ENCODE measurements around the gene SERPINE3. TPM values are rescaled to one million over a fixed set of nuclear protein-coding genes. Genes with fewer than 3 reads are reported as not detected.

Gene SERPINE3
- total RNA-seq, 1 experiment from 2014 or later: not detected

GRCh38 chr13:51333421-51333820 is 6.1 kb upstream of the SERPINE3 start:
- Histone ChIP-seq H3K4me1 (ENCODE audit: insufficient read depth, low read length, poor library complexity, severe bottlenecking) (no peaks in the 10 kb centered on the region), H3K27ac (ENCODE audit: low read depth, low read length, poor library complexity, severe bottlenecking) (no peak overlapping the region), H3K4me3 (ENCODE audit: low read depth, low read length, poor library complexity, severe bottlenecking) (no peak overlapping the region), H3K27me3 (replicated peaks; ENCODE audit: insufficient read depth, low read depth, low read length, poor library complexity) (no peaks in the 10 kb centered on the region), H3K9me3 (ENCODE audit: low read depth, low read length, poor library complexity, severe bottlenecking) (no peaks in the 10 kb centered on the region), H3K36me3 (ENCODE audit: insufficient read depth, low read length, poor library complexity, severe bottlenecking) (no peaks in the 10 kb centered on the region)
- ChIA-PET POLR2A (ENCODE audit: low non-redundant PET) (no interaction called here), CTCF (no interaction called here)
- no peak for DNase-seq (ENCODE audit: low spot score)
- no TSS peak for BruUV-seq (replicated peaks)
- TF ChIP-seq, protein P1, sequence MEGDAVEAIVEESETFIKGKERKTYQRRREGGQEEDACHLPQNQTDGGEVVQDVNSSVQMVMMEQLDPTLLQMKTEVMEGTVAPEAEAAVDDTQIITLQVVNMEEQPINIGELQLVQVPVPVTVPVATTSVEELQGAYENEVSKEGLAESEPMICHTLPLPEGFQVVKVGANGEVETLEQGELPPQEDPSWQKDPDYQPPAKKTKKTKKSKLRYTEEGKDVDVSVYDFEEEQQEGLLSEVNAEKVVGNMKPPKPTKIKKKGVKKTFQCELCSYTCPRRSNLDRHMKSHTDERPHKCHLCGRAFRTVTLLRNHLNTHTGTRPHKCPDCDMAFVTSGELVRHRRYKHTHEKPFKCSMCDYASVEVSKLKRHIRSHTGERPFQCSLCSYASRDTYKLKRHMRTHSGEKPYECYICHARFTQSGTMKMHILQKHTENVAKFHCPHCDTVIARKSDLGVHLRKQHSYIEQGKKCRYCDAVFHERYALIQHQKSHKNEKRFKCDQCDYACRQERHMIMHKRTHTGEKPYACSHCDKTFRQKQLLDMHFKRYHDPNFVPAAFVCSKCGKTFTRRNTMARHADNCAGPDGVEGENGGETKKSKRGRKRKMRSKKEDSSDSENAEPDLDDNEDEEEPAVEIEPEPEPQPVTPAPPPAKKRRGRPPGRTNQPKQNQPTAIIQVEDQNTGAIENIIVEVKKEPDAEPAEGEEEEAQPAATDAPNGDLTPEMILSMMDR (conservative IDR thresholded peaks at IDR 0.05; ENCODE audit: low read depth, low read length): no peak
- TF ChIP-seq EZH2 (IDR thresholded peaks at IDR 0.05; ENCODE audit: borderline replicate concordance, low read depth, low read length, poor library complexity, severe bottlenecking): no peak
- intact Hi-C loops (cut with micrococcal nuclease; ENCODE audit: unreplicated experiment): no loop called here

DNA sequence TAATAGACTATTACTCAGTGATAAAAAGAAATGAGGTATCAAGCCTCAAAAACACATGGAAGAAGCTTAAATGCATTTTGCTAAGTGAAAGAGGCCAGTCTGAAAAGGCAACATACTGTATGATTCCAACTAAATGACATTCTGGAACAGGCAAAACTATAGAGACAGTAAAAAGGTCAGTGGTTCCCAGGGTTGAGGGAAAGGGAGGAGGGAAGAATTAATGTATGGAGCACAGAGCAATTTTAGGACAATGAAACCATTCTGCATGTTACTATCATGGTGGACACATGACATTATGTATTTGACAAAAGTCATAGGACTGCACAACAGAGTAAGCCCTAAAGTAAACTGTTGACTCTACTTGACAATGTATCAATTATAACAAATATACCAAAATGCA is 5.7 kb upstream of the SERPINE3 start:
- ChIA-PET POLR2A (ENCODE audit: low non-redundant PET) (no interaction called here), CTCF (no interaction called here)
- H3K27me3 ChIP-seq (replicated peaks; ENCODE audit: insufficient read depth, low read depth, low read length, poor library complexity): no peaks in the 10 kb centered on the region
- intact Hi-C loops (cut with micrococcal nuclease; ENCODE audit: unreplicated experiment): no loop called here
- H3K27ac ChIP-seq (ENCODE audit: low read depth, low read length, poor library complexity, severe bottlenecking): no peak overlapping the region
- no peaks in the 10 kb centered on the region for H3K9me3 ChIP-seq (ENCODE audit: low read depth, low read length, poor library complexity, severe bottlenecking)
- no peak for DNase-seq (ENCODE audit: low spot score)
- BruUV-seq (replicated peaks): no TSS peak
- H3K4me3 ChIP-seq (ENCODE audit: low read depth, low read length, poor library complexity, severe bottlenecking): no peak overlapping the region
- no peaks in the 10 kb centered on the region for H3K36me3 ChIP-seq (ENCODE audit: insufficient read depth, low read length, poor library complexity, severe bottlenecking)
- H3K4me1 ChIP-seq (ENCODE audit: insufficient read depth, low read length, poor library complexity, severe bottlenecking): no peaks in the 10 kb centered on the region
- TF ChIP-seq, protein P1 (conservative IDR thresholded peaks at IDR 0.05; ENCODE audit: low read depth, low read length): no peak
- no peak for TF ChIP-seq EZH2 (IDR thresholded peaks at IDR 0.05; ENCODE audit: borderline replicate concordance, low read depth, low read length, poor library complexity, severe bottlenecking)

- CTCF ChIA-PET: no interaction called here
- intact Hi-C loops (cut with micrococcal nuclease; ENCODE audit: unreplicated experiment): no loop called here
- no peaks in the 10 kb centered on the region for H3K36me3 ChIP-seq (ENCODE audit: insufficient read depth, low read length, poor library complexity, severe bottlenecking)
- TF ChIP-seq, protein P1 (conservative IDR thresholded peaks at IDR 0.05; ENCODE audit: low read depth, low read length): no peak
- no peak for TF ChIP-seq EZH2 (IDR thresholded peaks at IDR 0.05; ENCODE audit: borderline replicate concordance, low read depth, low read length, poor library complexity, severe bottlenecking)
- H3K27me3 ChIP-seq (replicated peaks; ENCODE audit: insufficient read depth, low read depth, low read length, poor library complexity): no peaks in the 10 kb centered on the region
- H3K4me3 ChIP-seq (ENCODE audit: low read depth, low read length, poor library complexity, severe bottlenecking): no peak overlapping the region
- POLR2A ChIA-PET (ENCODE audit: low non-redundant PET): no interaction called here
- H3K27ac ChIP-seq (ENCODE audit: low read depth, low read length, poor library complexity, severe bottlenecking): no peak overlapping the region
- BruUV-seq (replicated peaks): no TSS peak
- no peak for DNase-seq (ENCODE audit: low spot score)
- no peaks in the 10 kb centered on the region for H3K9me3 ChIP-seq (ENCODE audit: low read depth, low read length, poor library complexity, severe bottlenecking)
- no peaks in the 10 kb centered on the region for H3K4me1 ChIP-seq (ENCODE audit: insufficient read depth, low read length, poor library complexity, severe bottlenecking)
These were observed 2.7 kb upstream of the SERPINE3 start for GRCh38 chr13:51336746-51337145.
